Vagina (tissue), 2 donors: ENCODE data around the gene RNASE8.

Experiments used
- CTCF ChIP-seq, 3 experiments: fragments of 450-650 bp in 2 of 3; fragments of 200-600 bp in 1 of 3; sonication (generic) in 1 of 3; IDR thresholded peaks; one replicate each; pipeline ENCODE4 v1.5.1; 2017 to 2019; ENCODE audit warnings: antibody characterized with exemption in 3 of 3, mild to moderate bottlenecking in 2 of 3, moderate library complexity in 2 of 3
- POLR2A ChIP-seq, 2 donors: fragments of 450-650 bp; IDR thresholded peaks; one replicate each; pipeline ENCODE4 v1.6.1; 2017; ENCODE audit warnings: antibody characterized with exemption in 2 of 2, mild to moderate bottlenecking in 2 of 2, moderate library complexity in 2 of 2
- POLR2AphosphoS5 ChIP-seq, 2 donors: sonication (generic); formaldehyde crosslinking; IDR thresholded peaks; one replicate each; pipeline ENCODE4 v1.9.0; 2017; ENCODE audit warnings: antibody characterized with exemption in 2 of 2, mild to moderate bottlenecking in 2 of 2, low read depth in 1 of 2; ENCODE audit not compliant: insufficient read depth in 1 of 2

GRCh38 chr14:21017528-21018245 is 39.9 kb upstream of the RNASE8 start:
- TF ChIP-seq CTCF (IDR thresholded peaks at IDR 0.05) (no peak), POLR2AphosphoS5 (IDR thresholded peaks at IDR 0.05; ENCODE audit: insufficient read depth in 1 of 2, low read depth in 1 of 2) (peak in 1 of 2 donors; percentile 5), POLR2A (IDR thresholded peaks at IDR 0.05) (no peak)
